GM18858 (cell line): ENCODE data around the gene PEPD.

Source experiments
- ATAC-seq: cut with Tn5 transposase; IDR thresholded peaks from one replicate; pipeline ENCODE4 v1.9.1; 2021; ENCODE audit not compliant: unreplicated experiment

PEPD gene

GRCh38 chr19:33426621-33427361 lies 94.8 kb downstream of the PEPD start:
- ATAC-seq = no peak

GRCh38 chr19:33424181-33424580 lies 97.4 kb downstream of the PEPD start:
- ATAC-seq = no peak

- no peak for ATAC-seq
Observed at GRCh38 chr19:33422369-33423180, 99.0 kb downstream of the PEPD start.

GRCh38 chr19:33421368-33421767 lies 100.2 kb downstream of the PEPD start:
- ATAC-seq = no peak

- no peak for ATAC-seq
Observed at GRCh38 chr19:33420821-33421220, 100.8 kb downstream of the PEPD start.

GRCh38 chr19:33419788-33420130 lies 101.8 kb downstream of the PEPD start:
- no peak for ATAC-seq

GRCh38 chr19:33418871-33419787 lies 102.5 kb downstream of the PEPD start:
- ATAC-seq = no peak

GRCh38 chr19:33418461-33418860 lies 103.1 kb downstream of the PEPD start:
- ATAC-seq = no peak

- no peak for ATAC-seq
Observed at GRCh38 chr19:33417751-33418150, 103.8 kb downstream of the PEPD start.

GRCh38 chr19:33416307-33417215 lies 105.0 kb downstream of the PEPD start:
- no peak for ATAC-seq

GRCh38 chr19:33414667-33415605 lies 106.7 kb downstream of the PEPD start:
- no peak for ATAC-seq

- ATAC-seq = no peak
Observed at GRCh38 chr19:33413868-33414666, 107.5 kb downstream of the PEPD start.

GRCh38 chr19:33413426-33413725 lies 108.2 kb downstream of the PEPD start:
- no peak for ATAC-seq

- ATAC-seq = no peak
Observed at GRCh38 chr19:33412601-33413425, 108.8 kb downstream of the PEPD start.

GRCh38 chr19:33411621-33412180 lies 109.9 kb downstream of the PEPD start:
- ATAC-seq = no peak

- ATAC-seq = no peak
Observed at GRCh38 chr19:33410915-33411401, 110.6 kb downstream of the PEPD start.
